MM.1S (cell line): Measurements from ENCODE around the gene FAM170B.

Experiments
- DNase-seq: peaks from one replicate; pipeline ENCODE4 v3.0.0-alpha.2; 2015
- H2AFZ ChIP-seq: fragments of 300-600 bp; sonication (generic); 2 replicates; pipeline ENCODE4 v1.6.0; 2016; ENCODE audit warnings: antibody characterized with exemption, low read length
- H3F3A ChIP-seq: fragments of 300-600 bp; sonication (generic); 2 replicates; pipeline ENCODE4 v1.6.1; 2016; ENCODE audit warnings: mild to moderate bottlenecking, antibody characterized with exemption, low read length, moderate library complexity, mixed read lengths; ENCODE audit not compliant: insufficient read depth
- H3K27ac ChIP-seq: fragments of 300-600 bp; sonication (generic); 2 replicates; pipeline ENCODE4 v1.5.1; 2016; ENCODE audit warnings: mild to moderate bottlenecking, low read length
- H3K27me3 ChIP-seq: fragments of 300-600 bp; sonication (generic); replicated peaks from 2 replicates; pipeline ENCODE4 v1.6.0; 2016; ENCODE audit warnings: low read length; ENCODE audit not compliant: insufficient read depth
- H3K36me3 ChIP-seq: fragments of 300-600 bp; sonication (generic); replicated peaks from 2 replicates; pipeline ENCODE4 v1.6.1; 2016; ENCODE audit warnings: mild to moderate bottlenecking, low read length, mixed read lengths; ENCODE audit not compliant: insufficient read depth
- H3K4me1 ChIP-seq: fragments of 300-600 bp; sonication (generic); 2 replicates; pipeline ENCODE4 v1.6.1; 2016; ENCODE audit warnings: low read length, mixed read lengths
- H3K4me2 ChIP-seq: fragments of 300-600 bp; sonication (generic); 2 replicates; pipeline ENCODE4 v1.6.0; 2016; ENCODE audit warnings: low read depth, low read length
- H3K4me3 ChIP-seq: fragments of 300-600 bp; sonication (generic); 2 replicates; pipeline ENCODE4 v1.5.1; 2016; ENCODE audit warnings: low read length, mixed read lengths
- H3K79me2 ChIP-seq: fragments of 300-600 bp; sonication (generic); 2 replicates; pipeline ENCODE4 v1.6.1; 2016; ENCODE audit warnings: mixed run types, low read length, mixed read lengths
- H3K9ac ChIP-seq: fragments of 300-600 bp; sonication (generic); 2 replicates; pipeline ENCODE4 v1.6.1; 2016; ENCODE audit warnings: low read length, mixed read lengths
- H3K9me2 ChIP-seq: fragments of 300-600 bp; sonication (generic); replicated peaks from 2 replicates; pipeline ENCODE4 v1.6.1; 2016; ENCODE audit warnings: mild to moderate bottlenecking, low read length, mixed read lengths; ENCODE audit not compliant: insufficient read depth
- H3K9me3 ChIP-seq: fragments of 300-600 bp; sonication (generic); replicated peaks from 2 replicates; pipeline ENCODE4 v1.6.1; 2016; ENCODE audit warnings: mild to moderate bottlenecking, low read length, mixed read lengths; ENCODE audit not compliant: insufficient read depth
- H4K20me1 ChIP-seq: fragments of 300-600 bp; sonication (generic); 2 replicates; pipeline ENCODE4 v1.6.1; 2016; ENCODE audit warnings: mild to moderate bottlenecking, low read length, moderate library complexity, mixed read lengths; ENCODE audit not compliant: insufficient read depth
- CTCF ChIP-seq: fragments of 300-600 bp; sonication (generic); IDR thresholded peaks from 2 replicates; pipeline ENCODE4 v1.5.1; 2016; ENCODE audit warnings: antibody characterized with exemption, low read length, mixed read lengths
- EZH2 ChIP-seq: fragments of 300-600 bp; sonication (generic); optimal IDR thresholded peaks from 2 replicates; pipeline ENCODE3; 2017; ENCODE audit warnings: low read depth, mild to moderate bottlenecking, antibody characterized with exemption, low read length, mixed read lengths
- EZH2phosphoT487 ChIP-seq: fragments of 300-600 bp; sonication (generic); IDR thresholded peaks from 2 replicates; pipeline ENCODE4 v1.6.1; 2018; ENCODE audit warnings: antibody characterized with exemption, low read length

The FAM170B gene

DNA sequence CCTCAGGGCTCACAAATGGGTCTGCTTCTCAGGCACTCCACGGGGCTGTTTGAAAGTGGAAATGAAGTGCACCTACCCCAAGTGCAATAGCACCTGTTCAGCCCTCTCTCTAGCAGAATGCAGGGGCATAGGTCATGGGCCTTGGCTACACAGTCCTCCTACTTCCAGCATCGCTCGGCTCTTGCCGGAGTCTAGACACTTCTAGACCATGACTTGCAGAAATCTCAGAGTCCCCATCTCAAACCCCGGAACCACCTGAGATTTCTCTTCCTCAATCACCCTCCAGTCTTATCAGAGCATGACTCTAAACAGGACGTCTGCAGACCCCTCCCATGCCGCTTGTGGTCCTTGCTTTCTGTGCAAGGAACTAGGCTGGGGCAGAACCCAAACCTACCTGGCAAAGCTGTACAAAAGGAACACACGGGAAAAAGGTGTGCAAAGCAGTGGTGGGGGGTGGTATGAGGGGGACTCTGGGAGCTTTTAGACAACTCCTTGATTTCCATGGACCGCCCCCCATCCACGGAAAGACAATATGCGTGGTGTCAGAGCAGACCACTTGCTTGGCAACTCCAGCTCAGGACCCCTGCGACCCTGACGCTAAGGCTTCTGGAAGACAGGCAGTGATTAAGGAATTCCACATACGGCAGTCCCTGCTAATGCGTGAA, 40.6 kb upstream of the FAM170B start:
- Histone ChIP-seq H3K36me3 (no peaks in the 10 kb centered on the region), H2AFZ (no peak overlapping the region), H3K79me2 (no peaks in the 10 kb centered on the region), H3K9me3 (no peaks in the 10 kb centered on the region), H3K4me1 (peaks cover 9% of the 10 kb centered on the region), H3K27me3 (no peaks in the 10 kb centered on the region), H3K4me3 (no peak overlapping the region), H3K4me2 (no peak overlapping the region), H4K20me1 (no peaks in the 10 kb centered on the region), H3K9me2 (no peaks in the 10 kb centered on the region), H3K27ac (no peak overlapping the region), H3F3A (no peaks in the 10 kb centered on the region), H3K9ac (no peak overlapping the region)
- TF ChIP-seq CTCF: no peak
- TF ChIP-seq EZH2phosphoT487: no peak
- TF ChIP-seq EZH2: no peak
- DNase-seq: no peak

GRCh38 chr10:49173853-49174252, 40.0 kb upstream of the FAM170B start:
- Histone ChIP-seq H3K9ac (no peak overlapping the region), H3K79me2 (no peaks in the 10 kb centered on the region), H3K9me2 (no peaks in the 10 kb centered on the region), H3F3A (no peaks in the 10 kb centered on the region), H3K36me3 (no peaks in the 10 kb centered on the region), H3K4me3 (no peak overlapping the region), H3K9me3 (no peaks in the 10 kb centered on the region), H3K27me3 (no peaks in the 10 kb centered on the region), H4K20me1 (no peaks in the 10 kb centered on the region), H3K27ac (no peak overlapping the region), H3K4me1 (peaks cover 9% of the 10 kb centered on the region), H3K4me2 (no peak overlapping the region), H2AFZ (no peak overlapping the region)
- DNase-seq: no peak
- TF ChIP-seq EZH2 (no peak), EZH2phosphoT487 (no peak), CTCF (no peak)

DNA sequence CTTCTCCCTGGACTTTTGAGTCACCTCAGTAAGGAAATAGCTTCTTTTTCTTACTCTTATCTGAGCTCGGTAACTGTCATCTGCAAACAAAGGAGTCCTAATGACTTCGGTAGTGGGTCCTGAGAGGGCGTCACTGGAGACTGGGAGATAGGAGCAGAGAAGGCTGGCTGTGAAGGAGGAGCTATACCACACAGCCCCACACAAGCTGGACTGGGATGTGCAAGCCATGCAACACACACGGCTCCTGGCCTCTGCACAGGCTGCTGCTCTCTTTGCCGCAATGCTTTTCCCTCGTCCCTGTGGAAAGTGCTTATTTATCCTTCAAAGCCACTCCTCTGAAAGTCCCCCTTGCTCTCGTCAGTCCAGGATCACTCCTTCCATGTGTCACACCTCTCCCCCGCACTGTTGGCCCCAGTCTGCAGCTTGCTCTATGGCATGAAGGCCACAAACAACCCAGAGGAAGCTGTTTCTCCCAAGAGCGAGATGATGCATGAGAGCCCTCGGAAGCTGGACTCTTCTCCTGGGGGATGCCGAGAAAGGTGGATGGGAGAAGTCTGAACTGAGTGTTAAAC, 39.5 kb upstream of the FAM170B start:
- no peaks in the 10 kb centered on the region for H3K36me3 ChIP-seq
- H3K4me2 ChIP-seq: no peak overlapping the region
- no peaks in the 10 kb centered on the region for H4K20me1 ChIP-seq
- TF ChIP-seq EZH2phosphoT487 (no peak), CTCF (no peak), EZH2 (no peak)
- no peaks in the 10 kb centered on the region for H3F3A ChIP-seq
- peaks cover 9% of the 10 kb centered on the region for H3K4me1 ChIP-seq
- no peak overlapping the region for H2AFZ ChIP-seq
- H3K9me2 ChIP-seq: no peaks in the 10 kb centered on the region
- H3K9ac ChIP-seq: no peak overlapping the region
- no peaks in the 10 kb centered on the region for H3K27me3 ChIP-seq
- no peaks in the 10 kb centered on the region for H3K9me3 ChIP-seq
- H3K27ac ChIP-seq: no peak overlapping the region
- no peaks in the 10 kb centered on the region for H3K79me2 ChIP-seq
- DNase-seq: no peak
- no peak overlapping the region for H3K4me3 ChIP-seq
